ENCODE data around the gene IRAG1.

IRAG1 gene

GRCh38 chr11:10658621-10659338, 34.8 kb downstream of the IRAG1 start:
- DNase-seq (ENCODE audit: low read depth) = no peak
- H3K4me3 ChIP-seq (ENCODE audit: low read length) = no peak overlapping the region
- TF ChIP-seq CTCF (conservative IDR thresholded peaks at IDR 0.05; ENCODE audit: low read depth, low read length) = no peak

- no peak for TF ChIP-seq CTCF (conservative IDR thresholded peaks at IDR 0.05; ENCODE audit: low read depth, low read length)
- no peak overlapping the region for H3K4me3 ChIP-seq (ENCODE audit: low read length)
- peak; percentile 59 for DNase-seq (ENCODE audit: low read depth)
Observed at GRCh38 chr11:10657308-10658271, 36.0 kb downstream of the IRAG1 start.

- H3K4me3 ChIP-seq (ENCODE audit: low read length) = no peak overlapping the region
- no peak for TF ChIP-seq CTCF (conservative IDR thresholded peaks at IDR 0.05; ENCODE audit: low read depth, low read length)
- DNase-seq (ENCODE audit: low read depth) = no peak
Observed at GRCh38 chr11:10655943-10656576, 37.5 kb downstream of the IRAG1 start.

GRCh38 chr11:10655227-10655626, 38.3 kb downstream of the IRAG1 start:
- DNase-seq (ENCODE audit: low read depth) = no peak
- TF ChIP-seq CTCF (conservative IDR thresholded peaks at IDR 0.05; ENCODE audit: low read depth, low read length) = no peak
- H3K4me3 ChIP-seq (ENCODE audit: low read length) = no peak overlapping the region

- no peak overlapping the region for H3K4me3 ChIP-seq (ENCODE audit: low read length)
- no peak for TF ChIP-seq CTCF (conservative IDR thresholded peaks at IDR 0.05; ENCODE audit: low read depth, low read length)
- DNase-seq (ENCODE audit: low read depth) = no peak
Observed at GRCh38 chr11:10654811-10655150, 38.8 kb downstream of the IRAG1 start.

GRCh38 chr11:10653946-10654810, 39.4 kb downstream of the IRAG1 start:
- peak; percentile 65 for TF ChIP-seq CTCF (conservative IDR thresholded peaks at IDR 0.05; ENCODE audit: low read depth, low read length)
- DNase-seq (ENCODE audit: low read depth) = no peak
- no peak overlapping the region for H3K4me3 ChIP-seq (ENCODE audit: low read length)

Data from retinal pigment epithelial cell (primary cell).